Measurements from ENCODE around the gene TULP4. TPM values are rescaled to one million over a fixed set of nuclear protein-coding genes. Genes with fewer than 3 reads are reported as not detected.
A peak's percentile ranks its signal among the peaks of the same experiment; 100 is the strongest.

Gene TULP4
- total RNA-seq, 1 experiment from 2014 or later: 64.6 TPM

- no peaks in the 10 kb centered on the region for H3K23me2 ChIP-seq (ENCODE audit: insufficient read length, low read depth, low read length, poor library complexity, severe bottlenecking)
- no peak overlapping the region for H3K56ac ChIP-seq (ENCODE audit: insufficient read length, low read depth, low read length)
- no peaks in the 10 kb centered on the region for H4K20me1 ChIP-seq (ENCODE audit: control insufficient read depth, insufficient read depth, insufficient read length)
- H3K23ac ChIP-seq (ENCODE audit: insufficient read length, low read depth, low read length): no peak overlapping the region
- peaks cover 46 to 48% of the 10 kb centered on the region in 2 experiments for H3K4me1 Mint-ChIP-seq
- H3K27me3 Mint-ChIP-seq (ENCODE audit: low read depth): 0 out of 2 replicates have a peak, but pooled peaks cover 4% of the 10 kb centered on the region
- H2BK5ac ChIP-seq (ENCODE audit: insufficient read length, low read length): no peak overlapping the region
- H3K9me3 ChIP-seq (ENCODE audit: control insufficient read depth, low read depth, low read length): no peaks in the 10 kb centered on the region
- H2BK20ac ChIP-seq (ENCODE audit: low read depth, low read length, poor library complexity, severe bottlenecking): no peak overlapping the region
- H3K4me2 ChIP-seq (ENCODE audit: insufficient read depth, insufficient read length, low read length): no peak overlapping the region
- no peak overlapping the region for H2BK12ac ChIP-seq (ENCODE audit: insufficient read length, low read depth, low read length)
- no peak overlapping the region for H2AFZ ChIP-seq (ENCODE audit: low read length)
- H3K9me3 Mint-ChIP-seq: no peaks in the 10 kb centered on the region
- H3T11ph ChIP-seq (ENCODE audit: low read length): no peak overlapping the region
- no peak overlapping the region for H3K4ac ChIP-seq (ENCODE audit: low read depth, low read length)
- H3K79me2 ChIP-seq (ENCODE audit: insufficient read depth, low read length): no peaks in the 10 kb centered on the region
- TF ChIP-seq, protein P1, sequence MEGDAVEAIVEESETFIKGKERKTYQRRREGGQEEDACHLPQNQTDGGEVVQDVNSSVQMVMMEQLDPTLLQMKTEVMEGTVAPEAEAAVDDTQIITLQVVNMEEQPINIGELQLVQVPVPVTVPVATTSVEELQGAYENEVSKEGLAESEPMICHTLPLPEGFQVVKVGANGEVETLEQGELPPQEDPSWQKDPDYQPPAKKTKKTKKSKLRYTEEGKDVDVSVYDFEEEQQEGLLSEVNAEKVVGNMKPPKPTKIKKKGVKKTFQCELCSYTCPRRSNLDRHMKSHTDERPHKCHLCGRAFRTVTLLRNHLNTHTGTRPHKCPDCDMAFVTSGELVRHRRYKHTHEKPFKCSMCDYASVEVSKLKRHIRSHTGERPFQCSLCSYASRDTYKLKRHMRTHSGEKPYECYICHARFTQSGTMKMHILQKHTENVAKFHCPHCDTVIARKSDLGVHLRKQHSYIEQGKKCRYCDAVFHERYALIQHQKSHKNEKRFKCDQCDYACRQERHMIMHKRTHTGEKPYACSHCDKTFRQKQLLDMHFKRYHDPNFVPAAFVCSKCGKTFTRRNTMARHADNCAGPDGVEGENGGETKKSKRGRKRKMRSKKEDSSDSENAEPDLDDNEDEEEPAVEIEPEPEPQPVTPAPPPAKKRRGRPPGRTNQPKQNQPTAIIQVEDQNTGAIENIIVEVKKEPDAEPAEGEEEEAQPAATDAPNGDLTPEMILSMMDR (conservative IDR thresholded peaks at IDR 0.05): no peak
- H4K91ac ChIP-seq (ENCODE audit: insufficient read length, low read depth, low read length): no peak overlapping the region
- H2AK5ac ChIP-seq (ENCODE audit: insufficient read length, low read length): no peak overlapping the region
- no peak overlapping the region for H3K14ac ChIP-seq (ENCODE audit: insufficient read depth, low read length)
- H4K8ac ChIP-seq (replicated peaks; ENCODE audit: insufficient read length, low read depth, low read length): no peak overlapping the region
- peaks cover 5 to 24% (median 10%) of the 10 kb centered on the region in 3 experiments; a peak in 6 of 7 replicates for H3K36me3 Mint-ChIP-seq (ENCODE audit: insufficient read depth in 1 of 3, low read depth in 3 of 3)
- no peak for DNase-seq
- H2BK15ac ChIP-seq (ENCODE audit: low read depth, low read length): no peak overlapping the region
- H3K18ac ChIP-seq (ENCODE audit: insufficient read length, low read depth, low read length): no peak overlapping the region
- H3K27ac ChIP-seq (ENCODE audit: insufficient read length, low read depth, low read length): no peak overlapping the region
- no peak overlapping the region for H2BK120ac ChIP-seq (ENCODE audit: low read depth, low read length, poor library complexity, severe bottlenecking)
- H4K5ac ChIP-seq (ENCODE audit: insufficient read length, low read depth, low read length): no peak overlapping the region
- no peaks in the 10 kb centered on the region for H3K27me3 ChIP-seq (ENCODE audit: insufficient read depth, low read length)
- no peak overlapping the region for H3K9ac ChIP-seq (ENCODE audit: extremely low read depth, insufficient read length, low read length)
- H3K79me1 ChIP-seq (ENCODE audit: insufficient read depth, low read depth, low read length, poor library complexity, severe bottlenecking): no peaks in the 10 kb centered on the region
- WGBS (ENCODE audit: extremely low coverage, insufficient read length, low lambda C conversion rate): no CpG with 5 or more reads among the region's 4 CpGs
- H3K4me3 Mint-ChIP-seq: no peak overlapping the region
- H3K4me1 ChIP-seq (ENCODE audit: insufficient read depth, low read length): peaks cover 4% of the 10 kb centered on the region; the same call in 1 of the 2 replicates
- H3K27ac Mint-ChIP-seq: peak overlapping the region in 2 of 3 experiments; percentile 14; a peak in 3 of 7 replicates
These were observed 147.5 kb downstream of the TULP4 start for GRCh38 chr6:158459726-158460125.

Measured in H9 (cell line).